K562 (cell line): ENCODE data around the gene TRIP11.
A peak's percentile ranks its signal among the peaks of the same experiment; 100 is the strongest.

ENCODE experiments used
- CTCF ChIP-seq, 3 experiments: IDR thresholded peaks in 2 of 3; conservative IDR thresholded peaks in 1 of 3; 2 replicates each; pipeline ENCODE4 v1.5.1; 2011 to 2012; ENCODE audit warnings: low read length in 3 of 3, mild to moderate bottlenecking in 3 of 3, control low read depth in 2 of 3, improper control_type of control experiment in 1 of 3, inconsistent platforms in 1 of 3, low read depth in 1 of 3, mixed read lengths in 1 of 3, moderate library complexity in 1 of 3; ENCODE audit not compliant: insufficient read depth in 2 of 3
- KDM1A ChIP-seq, 2 experiments: fragments of 450-650 bp; IDR thresholded peaks; 2 replicates each; pipeline ENCODE4 v1.6.1; 2016; ENCODE audit warnings: mild to moderate bottlenecking in 2 of 2
- PHTF2 ChIP-seq: fragments of 250-450 bp; sonication (Bioruptor Pico); IDR thresholded peaks from 2 replicates; pipeline ENCODE4 v1.5.0; 2021; ENCODE audit warnings: mild to moderate bottlenecking
- POLR2A ChIP-seq: fragments of 450-650 bp; conservative IDR thresholded peaks from 2 replicates; pipeline ENCODE4 v1.6.1; 2016
- PTTG1 ChIP-seq: fragments of 450-650 bp; IDR thresholded peaks from 2 replicates; pipeline ENCODE4 v1.6.1; 2016; ENCODE audit warnings: low read depth, mild to moderate bottlenecking, missing genetic modification characterization, missing compliant biosample characterization
- ZNF143 ChIP-seq: sonication (generic); formaldehyde crosslinking; IDR thresholded peaks from 2 replicates; pipeline ENCODE4 v1.9.0; 2022; ENCODE audit warnings: mild to moderate bottlenecking, missing genetic modification reagents
- ZNF589 ChIP-seq: fragments of 200-800 bp; sonication (Bioruptor generic); IDR thresholded peaks from 2 replicates; pipeline ENCODE4 v1.6.1; 2016; ENCODE audit warnings: low read depth, missing genetic modification characterization, missing compliant biosample characterization
- TF ChIP-seq, protein P1 (sequence below): fragments of 250-450 bp; sonication (Bioruptor Pico); IDR thresholded peaks from 2 replicates; pipeline ENCODE4 v1.5.1; 2021; ENCODE audit warnings: mild to moderate bottlenecking

- peak; percentile 30 to 50 (median 39); a peak in 3 of 6 replicates for TF ChIP-seq CTCF (IDR thresholded peaks at IDR 0.05 in 2 of 3, conservative IDR thresholded peaks at IDR 0.05 in 1 of 3; ENCODE audit: insufficient read depth in 2 of 3, low read depth in 1 of 3, low read length in 3 of 3)
- no peak for TF ChIP-seq ZNF589 (CRISPR knock-in tag)
- no peak for TF ChIP-seq KDM1A (IDR thresholded peaks at IDR 0.05)
- no peak for TF ChIP-seq ZNF143
- TF ChIP-seq, protein P1, sequence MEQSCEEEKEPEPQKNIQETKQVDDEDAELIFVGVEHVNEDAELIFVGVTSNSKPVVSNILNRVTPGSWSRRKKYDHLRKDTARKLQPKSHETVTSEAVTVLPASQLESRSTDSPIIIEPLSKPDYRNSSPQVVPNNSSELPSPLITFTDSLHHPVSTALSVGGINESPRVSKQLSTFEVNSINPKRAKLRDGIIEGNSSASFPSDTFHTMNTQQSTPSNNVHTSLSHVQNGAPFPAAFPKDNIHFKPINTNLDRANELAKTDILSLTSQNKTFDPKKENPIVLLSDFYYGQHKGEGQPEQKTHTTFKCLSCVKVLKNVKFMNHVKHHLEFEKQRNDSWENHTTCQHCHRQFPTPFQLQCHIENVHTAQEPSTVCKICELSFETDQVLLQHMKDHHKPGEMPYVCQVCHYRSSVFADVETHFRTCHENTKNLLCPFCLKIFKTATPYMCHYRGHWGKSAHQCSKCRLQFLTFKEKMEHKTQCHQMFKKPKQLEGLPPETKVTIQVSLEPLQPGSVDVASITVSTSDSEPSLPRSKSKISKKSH (CRISPR knock-in tag): no peak
- TF ChIP-seq PTTG1 (tag): no peak
- TF ChIP-seq POLR2A: no peak
- TF ChIP-seq PHTF2 (CRISPR knock-in tag): no peak
These were observed 42.9 kb downstream of the TRIP11 start for GRCh38 chr14:91996948-91997371.
